ENCODE results near the gene FAM236D. TPM values are rescaled to one million over a fixed set of nuclear protein-coding genes. Genes with fewer than 3 reads are reported as not detected.
"Not testable (repeated sequence)": the region's sequence is repeated elsewhere in the genome, so short reads cannot be mapped to it uniquely, and the experiment has no call there.

Gene FAM236D
- total RNA-seq = not detected
- long read RNA-seq = 0 reads

- ATAC-seq; intact Hi-C loops (cut with DNase I): not testable (repeated sequence)
Measured at GRCh38 chrX:72808110-72808509, at the start of gene FAM236D. TSS of gene FAM236D (minus strand) at chrX:72808210. CDS start at chrX:72808110, 100 bp downstream.

GRCh38 chrX:72837532-72837931 is 29.5 kb upstream of the FAM236D start:
- intact Hi-C loops (cut with DNase I); DNase-seq (ENCODE audit: missing footprints); ATAC-seq: not testable (repeated sequence)

More at GRCh38 chrX:72808110-72808509, at the start of gene FAM236D:
- DNase-seq (ENCODE audit: missing footprints) = not testable (repeated sequence)

GRCh38 chrX:72830701-72831100 is 22.7 kb upstream of the FAM236D start:
- not testable (repeated sequence) for DNase-seq (ENCODE audit: missing footprints); ATAC-seq

GRCh38 chrX:72790390-72790789 is 17.6 kb downstream of the FAM236D start:
- ATAC-seq; intact Hi-C loops (cut with DNase I); DNase-seq (ENCODE audit: missing footprints): not testable (repeated sequence)

More at GRCh38 chrX:72830701-72831100, 22.7 kb upstream of the FAM236D start:
- intact Hi-C loops (cut with DNase I) = not testable (repeated sequence)

GRCh38 chrX:72788142-72788541 is 19.9 kb downstream of the FAM236D start:
- intact Hi-C loops (cut with DNase I); DNase-seq (ENCODE audit: missing footprints); ATAC-seq: not testable (repeated sequence)

- ATAC-seq; intact Hi-C loops (cut with DNase I); DNase-seq (ENCODE audit: missing footprints): not testable (repeated sequence)
Measured at GRCh38 chrX:72783964-72784363, 24.0 kb downstream of the FAM236D start.

GRCh38 chrX:72783365-72783936 is 24.6 kb downstream of the FAM236D start:
- not testable (repeated sequence) for ATAC-seq

GRCh38 chrX:72782560-72782959 is 25.4 kb downstream of the FAM236D start, which contains the start of gene FAM236B:
TSS of gene FAM236B (minus strand) at chrX:72782660. CDS start at chrX:72782560, 100 bp downstream.
- intact Hi-C loops (cut with DNase I); DNase-seq (ENCODE audit: missing footprints); ATAC-seq: not testable (repeated sequence)

More at GRCh38 chrX:72783365-72783936, 24.6 kb downstream of the FAM236D start:
- DNase-seq (ENCODE audit: missing footprints); intact Hi-C loops (cut with DNase I): not testable (repeated sequence)

- DNase-seq (ENCODE audit: missing footprints); intact Hi-C loops (cut with DNase I); ATAC-seq: not testable (repeated sequence)
Measured at GRCh38 chrX:72778146-72778545, 29.9 kb downstream of the FAM236D start.

- DNase-seq (ENCODE audit: missing footprints); intact Hi-C loops (cut with DNase I); ATAC-seq: not testable (repeated sequence)
Measured at GRCh38 chrX:72777467-72777790, 30.6 kb downstream of the FAM236D start.

- intact Hi-C loops (cut with DNase I); DNase-seq (ENCODE audit: missing footprints): not testable (repeated sequence)
- peak; percentile 57 for ATAC-seq
Measured at GRCh38 chrX:72776653-72777466, 31.1 kb downstream of the FAM236D start, which contains the start of gene DMRTC1B. TSS of gene DMRTC1B (plus strand) at chrX:72776890. CDS start at chrX:72845136, 68,246 bp downstream.

- intact Hi-C loops (cut with DNase I); ATAC-seq; DNase-seq (ENCODE audit: missing footprints): not testable (repeated sequence)
Measured at GRCh38 chrX:72760454-72760853, 47.6 kb downstream of the FAM236D start.

Other genes starting within 250 kb of the FAM236D start
- 18.6 TPM for gene HDAC8, start 235.4 kb downstream of the FAM236D start, total RNA-seq
- 16.1 TPM for gene PHKA1, start 93.9 kb downstream of the FAM236D start, total RNA-seq
- not detected for gene DMRTC1B, start 31.3 kb downstream of the FAM236D start, total RNA-seq
- not detected for gene FAM236B, start 25.6 kb downstream of the FAM236D start, total RNA-seq
- not detected for gene FAM236C, start 104.4 kb upstream of the FAM236D start, total RNA-seq
- not detected for gene FAM236A, start 130.0 kb upstream of the FAM236D start, total RNA-seq
- gene DMRTC1, start 135.6 kb upstream of the FAM236D start, total RNA-seq = not detected
- gene PABPC1L2B, start 194.7 kb upstream of the FAM236D start, total RNA-seq = not detected

Measured in Right ventricle myocardium inferior (tissue), 1 donor.